Suprapubic skin (tissue), 3 donors: ENCODE measurements around the gene FAM53A.

Experiments used
- EP300 ChIP-seq: sonication (generic); formaldehyde crosslinking; IDR thresholded peaks from one replicate; pipeline ENCODE4 v1.6.1; 2017; ENCODE audit warnings: antibody characterized with exemption
- TF ChIP-seq, protein P1 (sequence below), 2 donors: fragments of 200-600 bp in 1 of 2; fragments of 450-650 bp in 1 of 2; sonication (generic) in 1 of 2; IDR thresholded peaks; one replicate each; pipeline ENCODE4 v1.5.1; 2016 to 2019; ENCODE audit warnings: antibody characterized with exemption in 2 of 2, mild to moderate bottlenecking in 1 of 2, moderate library complexity in 1 of 2

DNA sequence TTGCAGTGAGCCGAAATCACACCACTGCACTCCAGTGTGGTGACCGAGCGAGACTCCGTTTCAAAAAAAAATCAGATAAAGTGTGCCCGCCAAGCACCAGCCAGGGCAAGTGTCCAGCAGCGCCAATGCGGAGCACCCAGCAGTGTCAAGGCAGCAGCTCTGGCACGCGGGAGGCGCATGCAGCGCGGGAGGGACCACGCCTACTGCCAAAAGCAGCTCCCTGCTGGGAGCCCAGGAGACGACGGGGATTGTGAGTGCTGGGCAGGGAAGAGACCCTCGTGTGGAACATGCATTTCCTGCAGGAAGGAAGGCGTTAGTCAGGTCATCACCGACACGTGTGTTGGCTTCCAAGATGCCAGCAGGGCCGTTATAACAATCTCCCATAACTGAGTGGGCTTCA is 10.4 kb downstream of the FAM53A start:
- TF ChIP-seq, protein P1, sequence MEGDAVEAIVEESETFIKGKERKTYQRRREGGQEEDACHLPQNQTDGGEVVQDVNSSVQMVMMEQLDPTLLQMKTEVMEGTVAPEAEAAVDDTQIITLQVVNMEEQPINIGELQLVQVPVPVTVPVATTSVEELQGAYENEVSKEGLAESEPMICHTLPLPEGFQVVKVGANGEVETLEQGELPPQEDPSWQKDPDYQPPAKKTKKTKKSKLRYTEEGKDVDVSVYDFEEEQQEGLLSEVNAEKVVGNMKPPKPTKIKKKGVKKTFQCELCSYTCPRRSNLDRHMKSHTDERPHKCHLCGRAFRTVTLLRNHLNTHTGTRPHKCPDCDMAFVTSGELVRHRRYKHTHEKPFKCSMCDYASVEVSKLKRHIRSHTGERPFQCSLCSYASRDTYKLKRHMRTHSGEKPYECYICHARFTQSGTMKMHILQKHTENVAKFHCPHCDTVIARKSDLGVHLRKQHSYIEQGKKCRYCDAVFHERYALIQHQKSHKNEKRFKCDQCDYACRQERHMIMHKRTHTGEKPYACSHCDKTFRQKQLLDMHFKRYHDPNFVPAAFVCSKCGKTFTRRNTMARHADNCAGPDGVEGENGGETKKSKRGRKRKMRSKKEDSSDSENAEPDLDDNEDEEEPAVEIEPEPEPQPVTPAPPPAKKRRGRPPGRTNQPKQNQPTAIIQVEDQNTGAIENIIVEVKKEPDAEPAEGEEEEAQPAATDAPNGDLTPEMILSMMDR (IDR thresholded peaks at IDR 0.05) = no peak
- no peak for TF ChIP-seq EP300
